Ascending aorta (tissue), 2 donors: ENCODE data around the gene EBI3. TPM values are rescaled to one million over a fixed set of nuclear protein-coding genes. Genes with fewer than 3 reads are reported as not detected.
"Not testable (repeated sequence)": the region's sequence is repeated elsewhere in the genome, so short reads cannot be mapped to it uniquely, and the experiment has no call there.

Experiments used
- DNase-seq, 2 donors: peaks; one replicate each; pipeline ENCODE4 v3.0.0-alpha.2; 2019; ENCODE audit warnings: low spot score in 2 of 2
- H3K27ac ChIP-seq, 2 donors: fragments of 200-600 bp; sonication (generic); one replicate each; pipeline ENCODE4 v1.5.1; 2016 to 2017; ENCODE audit warnings: mild to moderate bottlenecking in 1 of 2
- H3K27me3 ChIP-seq: fragments of 200-600 bp; sonication (generic); one replicate; pipeline ENCODE4 v1.5.1; 2017
- H3K36me3 ChIP-seq, 2 donors: fragments of 200-600 bp; sonication (generic); one replicate each; pipeline ENCODE4 v1.5.1; 2016
- H3K4me1 ChIP-seq, 2 donors: fragments of 200-600 bp; sonication (generic); one replicate each; pipeline ENCODE4 v1.5.1; 2016 to 2017; ENCODE audit warnings: mild to moderate bottlenecking in 1 of 2
- H3K4me3 ChIP-seq, 2 donors: fragments of 200-600 bp; sonication (generic); one replicate each; pipeline ENCODE4 v1.5.1; 2016 to 2017; ENCODE audit warnings: mild to moderate bottlenecking in 1 of 2
- H3K9me3 ChIP-seq, 2 donors: fragments of 200-600 bp; sonication (generic); one replicate each; pipeline ENCODE4 v1.5.1; 2016
- CTCF ChIP-seq, 3 experiments: fragments of 200-600 bp in 2 of 3; fragments of 450-650 bp in 1 of 3; sonication (generic) in 2 of 3; IDR thresholded peaks; one replicate each; pipeline ENCODE4 v1.5.1; 2016 to 2019; ENCODE audit warnings: antibody characterized with exemption in 3 of 3, mild to moderate bottlenecking in 1 of 3, moderate library complexity in 1 of 3
- intact Hi-C: fragments of 100-400 bp; cut with DNase I; formaldehyde crosslinking; loops from one replicate; pipeline ENCODE4 v1.15.1; 2023
- total RNA-seq: library from RNA; depleted of rRNA; stranded (reverse); fragments of >200 nt; gene quantifications from one replicate; pipeline ENCODE4 v1.1.0, GENCODE V29; 2016

Gene EBI3
- total RNA-seq, 1 donor from 2014 or later = not detected

DNA sequence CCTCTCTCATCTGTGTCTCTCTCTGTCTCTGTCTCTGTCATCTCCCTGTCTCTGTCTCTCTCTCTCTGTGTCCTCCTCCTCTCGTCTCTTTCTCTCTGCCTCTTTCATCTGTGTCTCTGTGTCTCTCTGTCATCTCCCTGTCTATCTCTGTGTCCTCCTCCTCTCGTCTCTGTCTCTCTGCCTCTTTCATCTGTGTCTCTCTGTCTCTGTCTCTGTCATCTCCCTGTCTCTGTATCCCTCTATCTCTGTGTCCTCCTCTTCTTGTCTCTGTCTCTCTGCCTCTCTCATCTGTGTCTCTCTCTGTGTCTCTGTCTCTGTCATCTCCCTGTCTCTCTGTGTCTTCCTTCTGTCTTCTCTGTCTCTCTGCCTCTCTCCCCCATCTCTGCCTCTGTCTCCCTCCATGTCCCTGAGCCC is 551 bp upstream of the EBI3 start:
- Histone ChIP-seq H3K4me1 (no peaks in the 10 kb centered on the region), H3K36me3 (no peaks in the 10 kb centered on the region), H3K4me3 (no peak overlapping the region), H3K27ac (no peak overlapping the region), H3K9me3 (no peaks in the 10 kb centered on the region), H3K27me3 (no peaks in the 10 kb centered on the region)
- TF ChIP-seq CTCF (IDR thresholded peaks at IDR 0.05) = no peak
- intact Hi-C loops = no loop called here
- no peak for DNase-seq

- not testable (repeated sequence) for H3K27me3 ChIP-seq, H3K4me3 ChIP-seq
Measured at GRCh38 chr19:4230237-4230636, 914 bp downstream of the EBI3 start.

DNA sequence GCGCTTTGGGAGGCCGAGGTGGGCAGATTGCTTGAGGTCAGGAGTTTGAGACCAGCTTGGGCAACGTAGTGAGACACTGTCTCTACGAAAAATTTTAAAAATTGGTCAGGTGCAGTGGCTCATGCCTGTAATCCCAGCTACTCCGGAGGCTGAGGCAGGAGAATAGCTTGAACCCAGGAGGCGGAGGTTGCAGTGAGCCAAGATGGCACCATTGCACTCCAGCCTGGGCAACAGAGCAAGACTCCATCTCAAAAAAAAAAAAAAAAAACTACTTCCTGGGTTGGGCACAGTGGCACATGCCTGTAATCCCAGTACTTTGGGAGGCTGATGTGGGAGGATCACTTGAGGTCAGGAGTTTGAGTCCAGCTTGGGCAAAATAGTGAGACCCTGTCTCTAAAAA is 2.2 kb downstream of the EBI3 start:
- H3K4me3 ChIP-seq, H3K4me1 ChIP-seq, H3K9me3 ChIP-seq, H3K27me3 ChIP-seq, intact Hi-C loops, H3K36me3 ChIP-seq, H3K27ac ChIP-seq, DNase-seq: not testable (repeated sequence)

More at GRCh38 chr19:4230237-4230636, 914 bp downstream of the EBI3 start:
- H3K4me1 ChIP-seq, H3K36me3 ChIP-seq, H3K27ac ChIP-seq, H3K9me3 ChIP-seq, DNase-seq, intact Hi-C loops: not testable (repeated sequence)

GRCh38 chr19:4232139-4232538 is 2.8 kb downstream of the EBI3 start:
- H3K27me3 ChIP-seq, H3K4me1 ChIP-seq, intact Hi-C loops, H3K9me3 ChIP-seq, H3K4me3 ChIP-seq, H3K27ac ChIP-seq, H3K36me3 ChIP-seq, DNase-seq: not testable (repeated sequence)

- Histone ChIP-seq H3K4me1 (no peaks in the 10 kb centered on the region), H3K36me3 (no peaks in the 10 kb centered on the region), H3K9me3 (no peaks in the 10 kb centered on the region), H3K27me3 (no peaks in the 10 kb centered on the region), H3K27ac (no peak overlapping the region), H3K4me3 (no peak overlapping the region)
- intact Hi-C loops = no loop called here
- DNase-seq = no peak
- TF ChIP-seq CTCF (IDR thresholded peaks at IDR 0.05) = no peak
Measured at GRCh38 chr19:4232614-4233281, 3.4 kb downstream of the EBI3 start.

DNA sequence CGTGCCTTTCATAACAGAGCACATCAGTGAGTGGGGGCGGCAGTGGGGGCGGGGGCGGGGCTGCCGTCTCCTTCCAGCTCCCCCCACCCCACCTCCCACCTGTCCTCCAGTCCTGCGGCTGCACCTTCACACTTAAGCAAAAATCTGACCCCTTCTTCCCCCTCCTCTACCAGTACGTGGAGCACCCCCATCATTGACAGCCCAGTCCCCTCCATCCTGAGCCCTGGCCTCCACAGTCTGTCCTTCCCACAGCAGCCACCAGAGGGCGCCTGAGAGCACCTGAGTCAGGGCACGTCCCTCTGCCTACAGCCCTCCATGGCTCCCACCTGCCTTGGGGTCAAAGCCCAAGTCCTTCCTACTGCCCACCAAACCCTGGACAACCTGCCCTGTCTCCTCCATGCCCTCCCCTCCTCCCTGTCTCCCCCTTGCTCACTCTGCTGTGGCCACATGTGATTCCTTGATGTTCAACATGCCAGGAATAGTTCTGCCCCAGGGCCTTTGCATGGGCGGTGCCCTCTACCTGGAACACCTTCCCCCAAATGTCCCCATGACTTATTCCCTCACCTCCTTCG is 4.0 kb downstream of the EBI3 start:
- no peak for DNase-seq
- no peaks in the 10 kb centered on the region for H3K36me3 ChIP-seq
- H3K27ac ChIP-seq = no peak overlapping the region
- intact Hi-C loops = no loop called here
- H3K9me3 ChIP-seq = no peaks in the 10 kb centered on the region
- H3K4me3 ChIP-seq = no peak overlapping the region
- no peaks in the 10 kb centered on the region for H3K4me1 ChIP-seq
- H3K27me3 ChIP-seq = no peaks in the 10 kb centered on the region
- peak; percentile 33 to 45 (median 37) for TF ChIP-seq CTCF (IDR thresholded peaks at IDR 0.05)

- DNase-seq = no peak
- no peaks in the 10 kb centered on the region for H3K36me3 ChIP-seq
- TF ChIP-seq CTCF (IDR thresholded peaks at IDR 0.05) = no peak
- no peaks in the 10 kb centered on the region for H3K9me3 ChIP-seq
- intact Hi-C loops = no loop called here
- no peak overlapping the region for H3K4me3 ChIP-seq
- H3K4me1 ChIP-seq = no peaks in the 10 kb centered on the region
- no peak overlapping the region for H3K27ac ChIP-seq
- no peaks in the 10 kb centered on the region for H3K27me3 ChIP-seq
Measured at GRCh38 chr19:4234142-4234861, 5.0 kb downstream of the EBI3 start.
